Activated CD4-positive, alpha-beta memory T cell treated with anti-CD3 and anti-CD28 coated beads, Interleukin-2, amount 10 ng/mL, durations not matched to agents 7 days and 5 days (primary cell): ENCODE results near the gene GADD45A. TPM values are rescaled to one million over a fixed set of nuclear protein-coding genes. Genes with fewer than 3 reads are reported as not detected.

ENCODE experiments used
- CTCF ChIA-PET: fragments of 350-600 bp; sonication (Branson Sonifier 250); formaldehyde crosslinking; loops from one replicate; lab custom pipeline; 2021; ENCODE audit warnings: antibody characterized with exemption, inconsistent platforms; lab: Charles Lee
- POLR2A ChIA-PET: fragments of 350-600 bp; sonication (Branson Sonifier 250); formaldehyde crosslinking; loops from one replicate; lab custom pipeline; 2021; ENCODE audit warnings: antibody characterized with exemption; lab: Charles Lee
- DNase-seq: peaks from one replicate; pipeline ENCODE4 v3.0.0-alpha.2; 2020
- H3K27ac Mint-ChIP-seq: one replicate; pipeline ENCODE4 v1.8.0; 2021; ENCODE audit warnings: mild to moderate bottlenecking, mixed read lengths
- H3K27me3 Mint-ChIP-seq: one replicate; pipeline ENCODE4 v1.8.0; 2021; ENCODE audit warnings: mixed read lengths
- H3K36me3 Mint-ChIP-seq: one replicate; pipeline ENCODE4 v1.8.0; 2021; ENCODE audit warnings: low read depth, mixed read lengths
- H3K4me1 Mint-ChIP-seq: one replicate; pipeline ENCODE4 v1.8.0; 2021; ENCODE audit warnings: mixed read lengths
- H3K4me3 Mint-ChIP-seq: one replicate; pipeline ENCODE4 v1.8.0; 2021; ENCODE audit warnings: mild to moderate bottlenecking, mixed read lengths
- H3K9me3 Mint-ChIP-seq: one replicate; pipeline ENCODE4 v1.8.0; 2021; ENCODE audit warnings: mixed read lengths
- total RNA-seq, 2 experiments: library from RNA; stranded (reverse); gene quantifications; one replicate each; pipeline ENCODE4 v1.2.3, GENCODE V29; 2021

GADD45A gene
- total RNA-seq, 2 experiments from 2014 or later: 29.5 to 30.7 TPM

GRCh38 chr1:67675800-67676199, 9.2 kb upstream of the GADD45A start:
- H3K27ac Mint-ChIP-seq: no peak overlapping the region
- DNase-seq: no peak
- peaks cover 23% of the 10 kb centered on the region for H3K4me1 Mint-ChIP-seq
- H3K27me3 Mint-ChIP-seq: peaks cover 15% of the 10 kb centered on the region
- ChIA-PET CTCF (interaction anchor here (3.2 kb wide), 1 partner anchor 84 kb away, joined by 10 read pairs; no protein-coding TSS in a partner anchor), POLR2A (interaction anchor here (6.3 kb wide), 1 partner anchor 10 kb away, joined by 67 read pairs; the partner anchor contains the start of gene GADD45A)
- H3K9me3 Mint-ChIP-seq: no peaks in the 10 kb centered on the region
- no peaks in the 10 kb centered on the region for H3K36me3 Mint-ChIP-seq
- no peak overlapping the region for H3K4me3 Mint-ChIP-seq

- H3K27me3 Mint-ChIP-seq: peaks cover 11% of the 10 kb centered on the region
- ChIA-PET POLR2A (interaction anchor here (6.3 kb wide), 1 partner anchor 9 kb away, joined by 67 read pairs; the partner anchor contains the start of gene GADD45A), CTCF (no interaction called here)
- no peak overlapping the region for H3K4me3 Mint-ChIP-seq
- H3K36me3 Mint-ChIP-seq: no peaks in the 10 kb centered on the region
- no peak for DNase-seq
- H3K4me1 Mint-ChIP-seq: peaks cover 23% of the 10 kb centered on the region
- no peaks in the 10 kb centered on the region for H3K9me3 Mint-ChIP-seq
- H3K27ac Mint-ChIP-seq: no peak overlapping the region
Measured at GRCh38 chr1:67676287-67676686, 8.7 kb upstream of the GADD45A start.

GRCh38 chr1:67676946-67677345, 8.1 kb upstream of the GADD45A start:
- CTCF ChIA-PET: no interaction called here
- Mint-ChIP-seq H3K27me3 (peaks cover 8% of the 10 kb centered on the region), H3K36me3 (no peaks in the 10 kb centered on the region), H3K4me3 (no peak overlapping the region), H3K9me3 (no peaks in the 10 kb centered on the region), H3K4me1 (peaks cover 23% of the 10 kb centered on the region), H3K27ac (no peak overlapping the region)
- DNase-seq: no peak
- POLR2A ChIA-PET: interaction anchor here (6.3 kb wide), 1 partner anchor 9 kb away, joined by 67 read pairs; the partner anchor contains the start of gene GADD45A

- H3K27ac Mint-ChIP-seq: no peak overlapping the region
- no peak for DNase-seq
- peaks cover 23% of the 10 kb centered on the region for H3K4me1 Mint-ChIP-seq
- H3K4me3 Mint-ChIP-seq: no peak overlapping the region
- POLR2A ChIA-PET: interaction anchor here (6.3 kb wide), 1 partner anchor 8 kb away, joined by 67 read pairs; the partner anchor contains the start of gene GADD45A
- no peaks in the 10 kb centered on the region for H3K9me3 Mint-ChIP-seq
- CTCF ChIA-PET: no interaction called here
- peaks cover 5% of the 10 kb centered on the region for H3K27me3 Mint-ChIP-seq
- no peaks in the 10 kb centered on the region for H3K36me3 Mint-ChIP-seq
Measured at GRCh38 chr1:67677408-67677807, 7.6 kb upstream of the GADD45A start.

- no peaks in the 10 kb centered on the region for H3K9me3 Mint-ChIP-seq
- no peaks in the 10 kb centered on the region for H3K36me3 Mint-ChIP-seq
- H3K27ac Mint-ChIP-seq: no peak overlapping the region
- peaks cover 26% of the 10 kb centered on the region for H3K4me1 Mint-ChIP-seq
- CTCF ChIA-PET: interaction anchor here (2.0 kb wide), 1 partner anchor 83 kb away, joined by 6 read pairs; no protein-coding TSS in a partner anchor
- no peak for DNase-seq
- H3K4me3 Mint-ChIP-seq: no peak overlapping the region
- peaks cover 2% of the 10 kb centered on the region for H3K27me3 Mint-ChIP-seq
- POLR2A ChIA-PET: interaction anchor here (6.3 kb wide), 1 partner anchor 8 kb away, joined by 67 read pairs; the partner anchor contains the start of gene GADD45A
Measured at GRCh38 chr1:67677930-67678329, 7.1 kb upstream of the GADD45A start.

GRCh38 chr1:67679691-67680090, 5.3 kb upstream of the GADD45A start:
- no peaks in the 10 kb centered on the region for H3K9me3 Mint-ChIP-seq

GRCh38 chr1:67680486-67680885, 4.5 kb upstream of the GADD45A start:
- Mint-ChIP-seq H3K27me3 (peaks cover 2% of the 10 kb centered on the region), H3K36me3 (peaks cover 2% of the 10 kb centered on the region), H3K4me3 (no peak overlapping the region), H3K9me3 (no peaks in the 10 kb centered on the region), H3K4me1 (peaks cover 29% of the 10 kb centered on the region), H3K27ac (no peak overlapping the region)
- ChIA-PET CTCF (no interaction called here), POLR2A (no interaction called here)
- no peak for DNase-seq

More at GRCh38 chr1:67679691-67680090, 5.3 kb upstream of the GADD45A start:
- no peak for DNase-seq
- ChIA-PET POLR2A (no interaction called here), CTCF (interaction anchor here (2.0 kb wide), 1 partner anchor 81 kb away, joined by 6 read pairs; no protein-coding TSS in a partner anchor)
- no peaks in the 10 kb centered on the region for H3K36me3 Mint-ChIP-seq
- peaks cover 2% of the 10 kb centered on the region for H3K27me3 Mint-ChIP-seq
- H3K27ac Mint-ChIP-seq: no peak overlapping the region
- H3K4me3 Mint-ChIP-seq: no peak overlapping the region
- H3K4me1 Mint-ChIP-seq: peaks cover 33% of the 10 kb centered on the region

- DNase-seq: no peak
- no peaks in the 10 kb centered on the region for H3K27me3 Mint-ChIP-seq
- no peaks in the 10 kb centered on the region for H3K9me3 Mint-ChIP-seq
- H3K4me1 Mint-ChIP-seq: peaks cover 35% of the 10 kb centered on the region
- POLR2A ChIA-PET: no interaction called here
- CTCF ChIA-PET: interaction anchor here (1.5 kb wide), 1 partner anchor 122 kb away, joined by 3 read pairs; no protein-coding TSS in a partner anchor
- H3K27ac Mint-ChIP-seq: no peak overlapping the region
- H3K36me3 Mint-ChIP-seq: peaks cover 15% of the 10 kb centered on the region
- no peak overlapping the region for H3K4me3 Mint-ChIP-seq
Measured at GRCh38 chr1:67682659-67683197, 2.3 kb upstream of the GADD45A start.

- peaks cover 39% of the 10 kb centered on the region for H3K4me1 Mint-ChIP-seq
- POLR2A ChIA-PET: interaction anchor here (3.6 to 4.2 kb wide), 2 partner anchors 8 to 759 kb away, joined by 14 to 67 read pairs; partner anchors contain the start of genes DNAI4 and MIER1
- no peaks in the 10 kb centered on the region for H3K27me3 Mint-ChIP-seq
- CTCF ChIA-PET: interaction anchor here (1.5 to 3.8 kb wide), 2 partner anchors 77 to 122 kb away, joined by 3 to 21 read pairs; no protein-coding TSS in a partner anchor
- no peak for DNase-seq
- H3K4me3 Mint-ChIP-seq: no peak overlapping the region
- peaks cover 19% of the 10 kb centered on the region for H3K36me3 Mint-ChIP-seq
- no peak overlapping the region for H3K27ac Mint-ChIP-seq
- no peaks in the 10 kb centered on the region for H3K9me3 Mint-ChIP-seq
Measured at GRCh38 chr1:67683316-67683715, 1.7 kb upstream of the GADD45A start.

- Mint-ChIP-seq H3K27ac (peak overlapping the region; percentile 98), H3K36me3 (peaks cover 25% of the 10 kb centered on the region), H3K4me1 (peaks cover 45% of the 10 kb centered on the region), H3K27me3 (no peaks in the 10 kb centered on the region), H3K4me3 (peak overlapping the region; percentile 99), H3K9me3 (no peaks in the 10 kb centered on the region)
- ChIA-PET POLR2A (interaction anchor here (2.2 to 4.2 kb wide), 5 partner anchors 9 to 759 kb away, joined by 8 to 67 read pairs (median 14); partner anchors contain the start of genes DNAI4, MIER1, SERBP1 and SLC35D1), CTCF (interaction anchor here (1.0 to 3.8 kb wide), 6 partner anchors 39 to 344 kb away, joined by 3 to 21 read pairs (median 6); no protein-coding TSS in a partner anchor)
- DNase-seq: peak; percentile 25
Measured at GRCh38 chr1:67683766-67684525, 1.1 kb upstream of the GADD45A start.

- H3K27ac Mint-ChIP-seq: peak overlapping the region; percentile 98
- POLR2A ChIA-PET: interaction anchor here (1.1 to 4.2 kb wide), 12 partner anchors 9 to 760 kb away, joined by 4 to 67 read pairs (median 10); partner anchors contain the start of genes DNAI4, MIER1, SERBP1 and SLC35D1
Measured at GRCh38 chr1:67684526-67685066, 405 bp upstream of the GADD45A start.

More at GRCh38 chr1:67684526-67685066, 405 bp upstream of the GADD45A start:
- Mint-ChIP-seq H3K4me3 (peak overlapping the region; percentile 99), H3K4me1 (peaks cover 46% of the 10 kb centered on the region), H3K9me3 (no peaks in the 10 kb centered on the region), H3K36me3 (peaks cover 31% of the 10 kb centered on the region), H3K27me3 (no peaks in the 10 kb centered on the region)
- DNase-seq: no peak
- CTCF ChIA-PET: interaction anchor here (0.6 to 3.8 kb wide), 12 partner anchors 12 to 1855 kb away, joined by 3 to 21 read pairs (median 4); no protein-coding TSS in a partner anchor
